ENCODE data around the gene SLC25A47.

SLC25A47 gene

GRCh38 chr14:100292776-100293461 is 30.2 kb upstream of the SLC25A47 start:
- no peak for TF ChIP-seq CTCF (IDR thresholded peaks at IDR 0.05; ENCODE audit: low read depth, low read length)
- DNase-seq, result no peak
- Histone ChIP-seq H3K27ac (no peak overlapping the region), H3K4me3 (ENCODE audit: low read depth, low read length) (no peak overlapping the region), H3K27me3 (ENCODE audit: insufficient read depth, low read depth, severe bottlenecking) (no peaks in the 10 kb centered on the region), H3K9me3 (ENCODE audit: severe bottlenecking) (no peaks in the 10 kb centered on the region), H3K36me3 (peaks cover 33% of the 10 kb centered on the region)

DNA sequence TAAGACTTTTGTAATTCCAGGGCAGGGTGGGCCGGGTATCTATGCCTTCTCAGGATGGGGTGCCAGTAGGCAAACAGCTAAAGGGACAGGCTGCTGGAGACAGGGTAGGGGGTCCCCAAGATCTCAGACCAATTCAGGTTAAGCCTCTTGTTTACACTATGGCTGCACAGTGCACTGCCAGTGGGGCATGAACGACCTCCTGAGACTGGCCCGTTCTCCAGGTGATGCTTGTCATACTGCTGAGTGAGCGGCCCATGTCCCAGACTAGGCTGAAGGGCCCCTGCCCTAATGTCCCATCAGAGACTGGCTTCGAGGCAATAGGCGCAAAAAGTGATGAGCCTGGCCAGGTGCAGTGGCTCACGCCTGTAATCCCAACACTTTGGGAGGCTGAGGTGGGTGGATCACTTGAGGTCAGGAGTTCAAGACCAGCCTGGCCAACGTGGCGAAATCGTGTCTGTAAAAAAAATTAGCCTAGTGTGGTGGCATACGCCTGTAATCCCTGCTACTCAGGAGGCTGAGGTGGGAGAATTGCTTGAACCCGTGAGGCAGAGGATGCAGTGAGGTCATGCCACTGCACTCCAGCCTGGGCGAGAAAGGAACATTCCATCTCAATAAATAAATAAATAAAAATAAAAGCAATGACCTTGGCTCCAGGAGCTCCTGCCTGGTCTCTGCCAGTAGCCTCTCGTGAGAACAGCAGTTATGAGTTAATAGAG is 29.5 kb upstream of the SLC25A47 start:
- TF ChIP-seq CTCF (IDR thresholded peaks at IDR 0.05; ENCODE audit: low read depth, low read length), result no peak
- no peaks in the 10 kb centered on the region for H3K27me3 ChIP-seq (ENCODE audit: insufficient read depth, low read depth, severe bottlenecking)
- no peak overlapping the region for H3K4me3 ChIP-seq (ENCODE audit: low read depth, low read length)
- H3K36me3 ChIP-seq, result peaks cover 35% of the 10 kb centered on the region
- no peaks in the 10 kb centered on the region for H3K9me3 ChIP-seq (ENCODE audit: severe bottlenecking)
- H3K27ac ChIP-seq, result no peak overlapping the region
- DNase-seq, result no peak

GRCh38 chr14:100294213-100294962 is 28.8 kb upstream of the SLC25A47 start:
- Histone ChIP-seq H3K27ac (no peak overlapping the region), H3K27me3 (ENCODE audit: insufficient read depth, low read depth, severe bottlenecking) (no peaks in the 10 kb centered on the region), H3K9me3 (ENCODE audit: severe bottlenecking) (no peaks in the 10 kb centered on the region), H3K36me3 (peaks cover 32% of the 10 kb centered on the region), H3K4me3 (ENCODE audit: low read depth, low read length) (no peak overlapping the region)
- no peak for TF ChIP-seq CTCF (IDR thresholded peaks at IDR 0.05; ENCODE audit: low read depth, low read length)
- DNase-seq, result no peak

DNA sequence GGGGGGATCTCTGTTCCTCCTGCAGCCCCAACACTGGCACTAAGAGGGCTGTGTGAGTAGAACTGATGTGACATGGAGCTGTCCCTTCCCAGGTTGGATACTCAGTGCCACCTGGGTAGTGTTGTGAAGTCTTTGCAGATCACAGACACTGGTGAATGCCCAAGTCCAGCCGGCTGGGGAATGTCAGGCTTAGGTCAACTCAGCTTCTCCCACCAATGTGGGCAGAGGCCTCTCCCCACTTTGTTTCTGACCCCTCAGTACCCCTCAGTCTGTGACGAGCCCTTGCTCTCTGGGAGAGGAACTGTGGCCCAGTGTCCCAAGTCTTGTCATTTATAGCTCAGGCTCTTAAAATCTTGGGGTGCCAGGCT is 28.2 kb upstream of the SLC25A47 start:
- DNase-seq, result no peak
- no peak for TF ChIP-seq CTCF (IDR thresholded peaks at IDR 0.05; ENCODE audit: low read depth, low read length)
- H3K36me3 ChIP-seq, result peaks cover 32% of the 10 kb centered on the region
- no peaks in the 10 kb centered on the region for H3K27me3 ChIP-seq (ENCODE audit: insufficient read depth, low read depth, severe bottlenecking)
- H3K4me3 ChIP-seq (ENCODE audit: low read depth, low read length), result no peak overlapping the region
- no peak overlapping the region for H3K27ac ChIP-seq
- no peaks in the 10 kb centered on the region for H3K9me3 ChIP-seq (ENCODE audit: severe bottlenecking)

- Histone ChIP-seq H3K36me3 (peaks cover 28% of the 10 kb centered on the region), H3K27ac (no peak overlapping the region), H3K9me3 (ENCODE audit: severe bottlenecking) (no peaks in the 10 kb centered on the region), H3K27me3 (ENCODE audit: insufficient read depth, low read depth, severe bottlenecking) (no peaks in the 10 kb centered on the region), H3K4me3 (ENCODE audit: low read depth, low read length) (no peak overlapping the region)
- DNase-seq, result no peak
- no peak for TF ChIP-seq CTCF (IDR thresholded peaks at IDR 0.05; ENCODE audit: low read depth, low read length)
Measured at GRCh38 chr14:100295376-100296105, 27.6 kb upstream of the SLC25A47 start.

All from WERI-Rb-1 (cell line).